Measurements from ENCODE around the gene GRB7.

GRB7 gene

DNA sequence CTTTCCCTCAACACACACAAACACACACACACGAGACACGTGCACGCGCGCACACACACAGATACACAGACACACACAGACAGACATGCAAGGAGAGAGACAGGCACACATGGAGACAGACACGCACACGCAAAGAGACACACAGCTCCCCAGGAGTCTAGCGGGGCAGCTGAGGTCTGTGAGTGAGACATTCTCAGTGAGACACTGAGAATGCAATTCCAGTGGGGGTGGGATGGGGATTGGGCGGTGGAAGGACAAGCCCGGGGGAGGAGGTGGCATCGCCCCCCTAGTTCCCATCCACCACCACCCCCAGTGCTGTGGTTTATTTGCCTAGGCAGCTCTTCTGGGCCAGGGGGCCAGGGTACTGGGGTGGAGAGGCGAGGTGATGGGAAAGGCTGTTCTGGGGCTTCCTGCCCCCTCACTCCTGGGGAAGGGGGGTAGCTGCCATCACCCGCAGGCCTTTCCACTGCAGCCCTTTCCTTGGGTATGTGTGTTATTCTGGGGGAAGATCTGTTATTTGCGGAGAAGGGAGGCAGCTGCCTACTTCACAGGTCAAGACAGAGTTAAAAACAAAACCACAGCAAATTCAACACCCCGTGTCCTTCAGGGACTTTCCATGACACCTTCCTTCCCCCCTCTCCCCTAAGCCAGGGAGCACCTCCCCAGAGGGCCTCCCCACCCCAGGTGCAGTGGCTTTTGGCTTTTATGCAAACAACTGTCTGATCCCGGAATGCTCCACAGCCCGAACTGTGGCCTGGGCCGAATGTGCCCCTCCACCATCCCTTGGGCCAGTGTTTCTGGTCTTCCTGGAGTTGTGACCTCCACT lies 18.0 kb downstream of the GRB7 start:
- Histone ChIP-seq H3K79me2 (ENCODE audit: insufficient read depth, low read length) (no peaks in the 10 kb centered on the region; the same call in none of the 2 replicates), H3K9me2 (replicated peaks; ENCODE audit: insufficient read depth, low read length) (no peaks in the 10 kb centered on the region), H3K27me3 (ENCODE audit: low read length) (no peaks in the 10 kb centered on the region), H3K9me3 (ENCODE audit: insufficient read depth, low read length) (no peaks in the 10 kb centered on the region), H3K9ac (ENCODE audit: low read length) (peak overlapping the region; percentile 92), H3K4me3 (ENCODE audit: insufficient read depth, low read length, poor library complexity, severe bottlenecking) (peak overlapping the region; percentile 48), H4K20me1 (ENCODE audit: low read depth, low read length) (no peaks in the 10 kb centered on the region), H3F3A (ENCODE audit: insufficient read depth) (peaks cover 58% of the 10 kb centered on the region), H3K36me3 (ENCODE audit: low read length) (no peaks in the 10 kb centered on the region), H3K4me2 (ENCODE audit: low read depth, low read length, poor library complexity, severe bottlenecking) (peak overlapping the region; percentile 96), H2AFZ (ENCODE audit: low read depth, low read length, severe bottlenecking) (no peak overlapping the region), H3K27ac (ENCODE audit: low read depth, low read length) (peak overlapping the region; percentile 100)
- no peak for TF ChIP-seq EZH2phosphoT487 (conservative IDR thresholded peaks at IDR 0.05; ENCODE audit: low read length)
- TF ChIP-seq, protein P1, sequence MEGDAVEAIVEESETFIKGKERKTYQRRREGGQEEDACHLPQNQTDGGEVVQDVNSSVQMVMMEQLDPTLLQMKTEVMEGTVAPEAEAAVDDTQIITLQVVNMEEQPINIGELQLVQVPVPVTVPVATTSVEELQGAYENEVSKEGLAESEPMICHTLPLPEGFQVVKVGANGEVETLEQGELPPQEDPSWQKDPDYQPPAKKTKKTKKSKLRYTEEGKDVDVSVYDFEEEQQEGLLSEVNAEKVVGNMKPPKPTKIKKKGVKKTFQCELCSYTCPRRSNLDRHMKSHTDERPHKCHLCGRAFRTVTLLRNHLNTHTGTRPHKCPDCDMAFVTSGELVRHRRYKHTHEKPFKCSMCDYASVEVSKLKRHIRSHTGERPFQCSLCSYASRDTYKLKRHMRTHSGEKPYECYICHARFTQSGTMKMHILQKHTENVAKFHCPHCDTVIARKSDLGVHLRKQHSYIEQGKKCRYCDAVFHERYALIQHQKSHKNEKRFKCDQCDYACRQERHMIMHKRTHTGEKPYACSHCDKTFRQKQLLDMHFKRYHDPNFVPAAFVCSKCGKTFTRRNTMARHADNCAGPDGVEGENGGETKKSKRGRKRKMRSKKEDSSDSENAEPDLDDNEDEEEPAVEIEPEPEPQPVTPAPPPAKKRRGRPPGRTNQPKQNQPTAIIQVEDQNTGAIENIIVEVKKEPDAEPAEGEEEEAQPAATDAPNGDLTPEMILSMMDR (IDR thresholded peaks at IDR 0.05; ENCODE audit: insufficient read depth, low read length, poor library complexity, severe bottlenecking): no peak

DNA sequence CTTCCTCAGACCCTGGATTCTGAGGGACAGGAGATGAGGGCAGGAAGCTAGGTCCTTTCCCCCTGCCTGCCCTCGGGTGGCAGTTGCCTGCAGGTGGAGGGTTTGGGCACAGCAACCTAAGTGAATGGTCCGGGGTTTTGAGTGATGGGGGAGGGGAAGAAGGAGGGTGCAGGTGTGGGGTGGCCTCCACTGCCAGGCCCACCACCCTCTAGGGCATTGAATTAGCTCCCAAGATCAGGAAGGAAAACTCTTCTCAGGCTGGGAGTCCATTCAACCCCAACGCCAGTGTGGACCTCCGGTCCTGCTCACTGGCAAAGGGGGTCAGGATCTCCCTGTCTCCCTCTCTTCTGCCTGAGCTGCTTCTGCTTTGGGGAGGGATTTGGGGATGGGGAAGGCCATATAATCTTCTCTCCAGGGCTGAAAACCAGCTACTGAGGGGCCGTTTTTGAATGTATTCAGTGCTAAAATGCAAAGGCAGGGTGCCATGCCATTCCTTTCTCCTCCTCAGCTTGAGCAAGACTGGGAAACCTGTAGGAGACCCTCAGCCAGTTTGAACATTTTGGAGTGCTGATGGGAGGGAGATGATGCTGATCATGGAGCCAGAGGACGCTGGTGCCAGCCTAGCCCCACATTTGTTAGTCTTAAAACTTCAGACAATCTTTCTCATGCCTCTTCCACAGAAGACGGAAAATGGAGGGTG lies 18.8 kb downstream of the GRB7 start:
- Histone ChIP-seq H3K9me2 (replicated peaks; ENCODE audit: insufficient read depth, low read length) (no peaks in the 10 kb centered on the region), H2AFZ (ENCODE audit: low read depth, low read length, severe bottlenecking) (no peak overlapping the region), H4K20me1 (ENCODE audit: low read depth, low read length) (no peaks in the 10 kb centered on the region), H3K4me3 (ENCODE audit: insufficient read depth, low read length, poor library complexity, severe bottlenecking) (no peak overlapping the region), H3K79me2 (ENCODE audit: insufficient read depth, low read length) (no peaks in the 10 kb centered on the region; the same call in none of the 2 replicates), H3K27ac (ENCODE audit: low read depth, low read length) (peak overlapping the region; percentile 100), H3K9ac (ENCODE audit: low read length) (peak overlapping the region; percentile 92), H3K9me3 (ENCODE audit: insufficient read depth, low read length) (no peaks in the 10 kb centered on the region), H3K4me2 (ENCODE audit: low read depth, low read length, poor library complexity, severe bottlenecking) (peak overlapping the region; percentile 96), H3F3A (ENCODE audit: insufficient read depth) (peaks cover 63% of the 10 kb centered on the region), H3K36me3 (ENCODE audit: low read length) (no peaks in the 10 kb centered on the region), H3K27me3 (ENCODE audit: low read length) (no peaks in the 10 kb centered on the region)
- TF ChIP-seq, protein P1 (IDR thresholded peaks at IDR 0.05; ENCODE audit: insufficient read depth, low read length, poor library complexity, severe bottlenecking): no peak
- no peak for TF ChIP-seq EZH2phosphoT487 (conservative IDR thresholded peaks at IDR 0.05; ENCODE audit: low read length)

DNA sequence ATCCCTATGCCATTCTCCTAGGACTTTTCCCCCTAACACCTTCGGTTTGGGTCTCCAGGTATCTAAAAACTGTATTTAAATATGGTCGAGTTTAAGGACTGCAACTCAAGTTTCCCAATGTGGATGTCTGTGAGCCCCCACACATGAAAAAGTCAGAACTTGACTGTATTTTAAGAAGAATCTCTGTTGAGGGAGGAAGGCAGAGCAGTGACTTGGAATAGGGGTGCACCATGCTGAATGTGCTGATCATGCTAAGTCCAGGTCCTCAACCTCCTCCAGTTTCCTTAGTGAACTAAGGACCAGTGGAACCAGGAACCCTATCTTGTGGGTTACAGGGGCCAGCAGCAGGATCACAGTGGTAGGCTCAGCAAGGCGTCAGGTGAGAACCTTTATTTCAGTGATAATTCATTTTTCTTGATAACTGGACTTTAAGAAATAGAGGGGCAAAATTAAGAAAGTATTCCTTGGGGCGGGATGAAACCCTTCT lies 19.5 kb downstream of the GRB7 start:
- Histone ChIP-seq H3K9me2 (replicated peaks; ENCODE audit: insufficient read depth, low read length) (no peaks in the 10 kb centered on the region), H3K27me3 (ENCODE audit: low read length) (no peaks in the 10 kb centered on the region), H3K4me3 (ENCODE audit: insufficient read depth, low read length, poor library complexity, severe bottlenecking) (no peak overlapping the region), H2AFZ (ENCODE audit: low read depth, low read length, severe bottlenecking) (no peak overlapping the region), H3K27ac (ENCODE audit: low read depth, low read length) (peak overlapping the region; percentile 100), H3F3A (ENCODE audit: insufficient read depth) (peaks cover 66% of the 10 kb centered on the region), H3K9me3 (ENCODE audit: insufficient read depth, low read length) (no peaks in the 10 kb centered on the region), H4K20me1 (ENCODE audit: low read depth, low read length) (no peaks in the 10 kb centered on the region), H3K9ac (ENCODE audit: low read length) (peak overlapping the region; percentile 92), H3K36me3 (ENCODE audit: low read length) (no peaks in the 10 kb centered on the region), H3K4me2 (ENCODE audit: low read depth, low read length, poor library complexity, severe bottlenecking) (peak overlapping the region; percentile 96), H3K79me2 (ENCODE audit: insufficient read depth, low read length) (peaks cover 4% of the 10 kb centered on the region)
- no peak for TF ChIP-seq EZH2phosphoT487 (conservative IDR thresholded peaks at IDR 0.05; ENCODE audit: low read length)
- TF ChIP-seq, protein P1 (IDR thresholded peaks at IDR 0.05; ENCODE audit: insufficient read depth, low read length, poor library complexity, severe bottlenecking): no peak
